Measurements from ENCODE around the gene KRTAP1-1. TPM values are rescaled to one million over a fixed set of nuclear protein-coding genes. Genes with fewer than 3 reads are reported as not detected.

The KRTAP1-1 gene
- total and polyA plus RNA-seq, 2 of the 8 experiments (the other 6 are each of a cell fraction or from before 2014, with no cell fraction given), result not detected

DNA sequence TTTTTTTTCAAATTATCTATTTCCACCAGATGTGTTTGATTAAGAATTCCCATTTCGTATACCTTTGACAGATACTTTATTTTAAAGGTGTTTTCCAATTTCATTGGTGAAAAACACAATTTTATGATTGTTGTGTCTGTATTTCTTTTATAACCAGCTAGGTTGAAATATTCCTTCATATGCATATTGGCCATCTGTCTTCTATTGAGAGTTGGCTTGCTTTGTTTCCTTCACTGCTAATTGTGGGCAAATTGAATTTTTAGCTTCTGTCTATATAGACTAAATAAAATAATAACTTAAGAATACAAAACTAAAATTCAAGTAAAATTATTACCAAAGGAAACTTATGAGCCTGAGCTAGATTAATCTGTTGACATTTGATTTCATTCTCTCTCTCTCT lies 46.1 kb downstream of the KRTAP1-1 start:
- no peak overlapping the region for H2AFZ ChIP-seq (ENCODE audit: low read length)
- H3K36me3 ChIP-seq (ENCODE audit: control insufficient read depth in 2 of 4, insufficient read depth in 4 of 4, low read length in 3 of 4), result no peaks in the 10 kb centered on the region
- no peak overlapping the region for H2BK120ac ChIP-seq (replicated peaks; ENCODE audit: low read depth, low read length)
- no peak overlapping the region for H2BK20ac ChIP-seq (ENCODE audit: low read length)
- no peak overlapping the region for H3K14ac ChIP-seq (ENCODE audit: insufficient read length)
- no peak overlapping the region for H3K18ac ChIP-seq (ENCODE audit: extremely low read depth, low read length)
- no peaks in the 10 kb centered on the region for H3K9me3 ChIP-seq (ENCODE audit: insufficient read depth in 2 of 2, low read depth in 1 of 2, low read length in 1 of 2)
- ChIA-PET CTCF (ENCODE audit: partially characterized antibody) (interaction anchor here (1.0 to 1.6 kb wide), 2 partner anchors 32 to 212 kb away, joined by 3 to 4 read pairs; no protein-coding TSS in a partner anchor), POLR2A (ENCODE audit: partially characterized antibody) (interaction anchor here (0.7 kb wide), 1 partner anchor 30 kb away, joined by 3 read pairs; no protein-coding TSS in a partner anchor)
- no peaks in the 10 kb centered on the region for H3K79me2 ChIP-seq (ENCODE audit: control insufficient read depth in 1 of 2, insufficient read depth in 2 of 2, low read length in 2 of 2)
- H3K4ac ChIP-seq (replicated peaks; ENCODE audit: insufficient read length, low read depth, low read length), result no peak overlapping the region
- WGBS, 2 experiments (ENCODE audit: extremely low coverage in 1 of 2, insufficient coverage in 1 of 2, insufficient read length in 1 of 2, insufficient replicate concordance in 2 of 2, low coverage in 1 of 2, low lambda C conversion rate in 2 of 2, missing lambda C conversion rate in 1 of 2), result 53% methylated on average over 1 of the region's 1 CpG; no CpG with 5 or more reads in 1 of the 2 experiments
- FAIRE-seq (no peak), DNase-seq (ENCODE audit: low read depth in 1 of 2, low spot score in 2 of 2) (no peak)
- peaks cover 0 to 2% (median 0%) of the 10 kb centered on the region in 4 experiments; a peak in 2 of 7 replicates for H3K4me1 ChIP-seq (replicated peaks in 1 of 4; ENCODE audit: control insufficient read depth in 3 of 4, insufficient read depth in 4 of 4, low read length in 3 of 4)
- no peak overlapping the region for H2BK5ac ChIP-seq (ENCODE audit: low read depth, low read length)
- no peak overlapping the region for H3K9ac ChIP-seq (replicated peaks in 1 of 4; ENCODE audit: extremely low read depth in 1 of 4, low read depth in 3 of 4, low read length in 3 of 4)
- no peak overlapping the region for H3K27ac ChIP-seq (ENCODE audit: low read depth, low read length)
- no peak overlapping the region for H4K91ac ChIP-seq (replicated peaks; ENCODE audit: insufficient read length, low read length)
- no peaks in the 10 kb centered on the region for H3K79me1 ChIP-seq (ENCODE audit: low read depth, low read length)
- no peak overlapping the region for H4K8ac ChIP-seq (ENCODE audit: extremely low read depth, insufficient read depth, low read length)
- no peak overlapping the region for H3K56ac ChIP-seq (replicated peaks; ENCODE audit: insufficient read length, low read depth, low read length)
- no peak overlapping the region for H3K23ac ChIP-seq (ENCODE audit: insufficient read length)
- no peak overlapping the region for H3K4me2 ChIP-seq (ENCODE audit: insufficient read depth in 1 of 2, low read depth in 2 of 2, low read length in 2 of 2)
- no peaks in the 10 kb centered on the region for H3K27me3 ChIP-seq (replicated peaks in 1 of 4; ENCODE audit: control insufficient read depth in 3 of 4, extremely low read depth in 1 of 4, insufficient read depth in 3 of 4, low read length in 3 of 4)
- no peak overlapping the region for H2AK5ac ChIP-seq (ENCODE audit: low read depth, low read length)
- no peak overlapping the region for H2BK12ac ChIP-seq (ENCODE audit: low read depth, low read length)
- no peaks in the 10 kb centered on the region for H3K23me2 ChIP-seq (ENCODE audit: low read depth, low read length)
- no peak overlapping the region for H4K5ac ChIP-seq (ENCODE audit: insufficient read length, low read depth, low read length)
- H3K4me3 ChIP-seq (ENCODE audit: extremely low read depth in 1 of 4, insufficient read depth in 2 of 4, low read depth in 3 of 4, low read length in 4 of 4), result no peak overlapping the region
- H4K20me1 ChIP-seq (replicated peaks in 1 of 2; ENCODE audit: control insufficient read depth in 1 of 2, insufficient read depth in 2 of 2, low read length in 2 of 2), result no peaks in the 10 kb centered on the region
- H2BK15ac ChIP-seq (ENCODE audit: low read length), result no peak overlapping the region
- TF ChIP-seq, protein P1, sequence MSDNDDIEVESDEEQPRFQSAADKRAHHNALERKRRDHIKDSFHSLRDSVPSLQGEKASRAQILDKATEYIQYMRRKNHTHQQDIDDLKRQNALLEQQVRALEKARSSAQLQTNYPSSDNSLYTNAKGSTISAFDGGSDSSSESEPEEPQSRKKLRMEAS (IDR thresholded peaks at IDR 0.05), result no peak
- no peak for TF ChIP-seq HDAC6 (IDR thresholded peaks at IDR 0.05; ENCODE audit: low read depth, low read length)

All from H1 (cell line).